Activated CD4-positive, alpha-beta T cell treated with anti-CD3 and anti-CD28 coated beads, Interleukin-2, amount 50 U/mL, for 24 hours (primary cell): ENCODE measurements around the gene CCL3.
"Not testable (repeated sequence)": the region's sequence is repeated elsewhere in the genome, so short reads cannot be mapped to it uniquely, and the experiment has no call there.

Source experiments
- DNase-seq, 2 donors: peaks; one replicate each; pipeline ENCODE4 v3.0.0-alpha.2; 2020; ENCODE audit warnings: low read depth in 1 of 2, low spot score in 1 of 2

Gene CCL3

DNA sequence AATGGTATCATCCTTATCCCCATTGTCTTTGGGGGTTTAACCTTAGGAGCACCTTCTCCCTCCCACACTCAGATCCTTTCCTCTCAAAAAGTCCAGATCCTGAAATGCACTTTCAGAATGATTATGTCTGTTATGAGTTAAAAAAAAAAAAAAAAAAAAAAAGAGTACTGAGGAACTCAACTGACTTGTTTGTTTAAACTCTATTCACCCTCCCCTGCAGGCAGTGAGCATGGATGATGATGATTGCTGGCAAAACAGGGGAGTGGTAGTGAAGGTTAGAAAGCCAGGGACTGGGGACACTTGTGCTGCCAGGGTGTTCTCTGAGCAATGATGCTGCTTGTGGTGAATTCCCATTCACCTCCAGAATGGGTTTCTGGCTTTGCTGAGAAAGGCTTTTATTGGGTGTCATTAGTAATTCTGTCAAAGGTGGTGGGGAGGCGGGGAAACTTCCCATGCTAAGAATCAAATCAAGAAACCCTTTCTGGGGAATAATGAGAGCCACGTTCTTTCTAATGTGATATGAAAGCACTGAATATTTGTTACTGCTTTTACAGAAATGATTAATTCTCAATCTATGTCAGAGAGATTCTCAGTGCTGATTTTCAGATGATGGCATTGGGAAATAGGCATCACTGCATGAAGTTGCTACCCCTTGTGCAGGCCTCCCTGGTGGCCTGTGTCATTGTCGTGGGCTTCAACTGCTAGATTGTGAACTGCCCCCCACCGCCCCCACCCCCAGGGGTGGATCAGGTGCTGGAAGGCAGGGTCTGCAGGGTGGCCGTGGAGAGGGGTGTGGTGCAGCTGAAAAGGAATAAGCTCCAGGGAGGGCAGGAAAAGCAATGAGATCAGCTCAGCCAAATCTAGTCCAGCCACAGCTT is 27.8 kb upstream of the CCL3 start:
- DNase-seq, result peak in 1 of 2 donors; percentile 11

DNA sequence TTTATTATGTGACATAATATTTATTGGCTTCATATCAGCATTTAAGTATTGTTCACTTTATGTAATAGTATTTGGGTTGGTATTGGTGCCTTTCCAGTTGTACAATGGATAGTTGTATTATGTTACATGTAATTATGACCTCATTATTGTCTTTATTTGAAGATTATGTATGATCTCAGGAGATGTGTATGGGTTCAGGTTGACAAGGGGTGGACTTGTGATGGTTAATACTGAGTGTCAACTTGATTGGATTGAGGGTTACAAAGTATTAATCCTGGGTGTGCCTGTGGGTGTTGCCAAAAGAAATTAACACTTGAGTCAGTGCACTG is 25.7 kb upstream of the CCL3 start:
- not testable (repeated sequence) for DNase-seq

DNA sequence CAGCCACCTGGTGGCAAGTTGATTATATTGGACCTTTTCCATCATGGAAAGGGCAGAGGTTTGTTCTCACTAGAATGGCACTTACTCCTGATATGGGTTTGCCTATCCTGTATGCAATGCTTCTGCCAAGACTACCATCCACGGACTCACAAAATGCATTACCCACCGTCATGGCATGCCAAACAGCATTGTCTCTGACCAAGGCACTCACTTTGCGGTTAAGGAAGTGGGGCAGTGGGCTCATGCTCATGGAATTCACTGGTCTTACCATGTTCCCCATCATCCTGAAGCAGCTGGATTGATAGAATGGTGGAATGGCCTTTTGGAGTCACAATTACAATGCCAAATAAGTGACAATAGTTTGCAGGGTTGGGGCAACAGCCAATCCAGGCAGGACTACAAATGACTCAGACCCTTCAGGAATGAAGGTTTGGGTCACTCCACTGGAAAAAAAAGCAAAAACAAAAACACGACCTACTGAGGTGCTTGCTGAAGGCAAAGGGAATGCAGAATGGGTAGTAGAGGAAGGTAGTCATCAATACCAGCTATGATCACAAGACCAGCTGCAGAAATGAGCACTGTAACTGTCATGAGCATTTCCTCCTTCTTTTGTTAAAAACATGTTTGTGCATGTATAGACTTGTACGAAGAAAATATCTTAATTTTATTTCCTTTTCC is 25.2 kb upstream of the CCL3 start:
- not testable (repeated sequence) for DNase-seq

DNA sequence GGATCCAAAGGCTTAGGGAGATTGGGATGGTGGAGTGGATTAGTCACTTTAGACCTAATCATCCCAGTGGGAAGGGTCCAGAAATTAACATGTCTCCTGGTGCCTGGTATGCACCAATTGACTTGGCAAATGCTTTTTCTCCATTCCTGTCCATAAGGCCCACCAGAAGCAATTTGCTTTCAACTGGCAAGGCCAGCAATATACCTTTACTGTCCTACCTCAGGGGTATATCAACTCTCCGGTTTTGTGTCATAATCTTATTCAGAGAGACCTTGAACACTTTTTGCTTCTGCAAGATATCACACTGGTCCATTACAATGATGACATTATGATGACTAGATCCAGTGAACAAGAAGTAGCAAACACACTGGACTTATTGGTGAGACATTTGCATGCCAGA is 23.2 kb upstream of the CCL3 start:
- DNase-seq, result not testable (repeated sequence)

DNA sequence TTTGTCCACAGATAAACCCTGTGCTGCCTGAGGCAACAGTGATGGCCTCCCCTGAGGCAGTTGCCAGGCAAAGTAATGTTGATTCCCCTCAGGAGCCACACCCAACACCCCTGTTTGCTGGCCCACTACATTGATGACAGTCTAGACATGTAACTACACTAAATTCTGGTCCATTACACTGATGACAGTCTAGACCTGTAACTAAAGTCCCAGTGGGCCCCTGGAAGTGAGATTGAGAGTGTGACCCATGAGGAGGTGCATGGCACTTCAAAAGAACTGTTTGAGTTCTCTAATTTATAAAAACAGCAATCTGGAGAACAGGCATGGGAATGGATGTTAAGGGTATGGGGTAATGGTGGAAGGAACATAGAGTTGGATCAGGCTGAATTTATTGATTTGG is 22.6 kb upstream of the CCL3 start:
- DNase-seq, result no peak

DNA sequence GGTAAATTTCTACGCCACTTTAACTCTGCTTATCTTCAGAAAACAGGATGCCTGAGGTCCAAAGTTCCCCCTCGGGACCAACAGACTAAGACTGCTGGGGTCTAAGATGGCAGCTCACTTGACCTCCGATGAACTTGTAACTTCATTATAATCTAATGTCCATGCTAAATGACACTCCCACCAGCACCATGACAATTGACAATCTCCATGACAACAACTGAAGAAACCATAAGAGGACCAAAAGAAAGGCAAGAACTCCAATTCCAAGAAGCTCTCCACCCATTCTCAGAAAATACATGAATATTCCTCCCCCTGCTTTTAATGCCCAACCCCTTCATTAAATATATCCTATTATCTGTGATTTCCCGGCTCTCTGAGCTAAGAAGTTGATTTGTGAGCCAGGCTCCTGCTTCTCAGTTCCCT is 21.1 kb upstream of the CCL3 start:
- no peak for DNase-seq

DNA sequence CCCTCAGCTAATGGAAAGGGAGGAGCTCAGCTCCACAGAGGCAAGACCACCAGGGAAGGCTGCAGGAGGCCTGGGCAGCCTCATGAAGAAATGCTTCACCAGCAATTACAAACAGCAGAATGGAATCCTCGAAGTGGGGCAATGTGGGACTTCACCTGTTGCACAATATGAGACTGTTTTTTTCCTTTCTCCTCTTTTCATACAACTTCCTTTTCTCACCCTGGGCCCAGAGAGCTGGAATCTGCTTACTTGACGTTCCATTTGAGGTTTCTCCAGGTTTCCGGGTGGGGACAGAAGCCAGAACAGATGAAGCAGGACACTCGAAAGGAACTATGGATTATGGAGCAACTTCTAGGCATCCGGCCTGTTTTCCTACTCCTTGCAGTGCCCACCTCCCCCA is 18.3 kb upstream of the CCL3 start:
- not testable (repeated sequence) for DNase-seq

DNA sequence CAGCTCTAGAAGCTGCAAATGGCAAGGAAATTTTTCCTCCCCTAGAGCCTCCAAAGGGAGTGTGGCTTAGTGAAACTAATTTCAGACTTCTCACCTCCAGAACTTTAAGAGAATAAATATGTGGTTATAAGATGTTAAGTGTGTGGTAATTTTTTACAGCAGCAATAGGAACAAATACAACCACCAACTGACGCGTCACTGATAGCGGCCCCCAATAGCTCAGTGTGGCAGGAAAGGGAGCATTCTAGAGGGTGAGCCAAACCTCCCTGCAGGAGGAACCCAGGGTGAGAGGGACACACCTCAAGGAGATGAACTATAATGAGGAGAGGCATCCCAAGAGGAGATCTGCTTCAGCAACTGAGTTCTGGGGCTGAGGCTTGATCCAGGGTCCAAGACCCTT is 17.7 kb upstream of the CCL3 start:
- no peak for DNase-seq

DNA sequence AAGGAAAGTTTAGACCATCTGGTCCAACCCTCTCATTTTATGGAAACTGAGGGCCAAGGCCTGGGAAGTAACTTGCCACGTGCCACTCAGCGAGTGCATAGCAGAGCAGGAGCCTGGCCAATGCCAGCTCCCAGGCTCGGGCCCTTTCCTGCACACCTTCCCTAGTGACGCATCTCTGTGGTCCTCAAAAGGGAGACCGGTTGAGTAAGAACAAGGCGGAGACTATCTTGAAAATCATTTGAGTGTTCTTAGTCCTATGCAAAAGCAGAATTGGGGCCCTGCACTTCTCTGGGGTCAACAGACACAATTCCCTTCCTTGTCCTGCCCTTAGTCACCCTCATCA is 16.5 kb upstream of the CCL3 start:
- DNase-seq, result no peak

DNA sequence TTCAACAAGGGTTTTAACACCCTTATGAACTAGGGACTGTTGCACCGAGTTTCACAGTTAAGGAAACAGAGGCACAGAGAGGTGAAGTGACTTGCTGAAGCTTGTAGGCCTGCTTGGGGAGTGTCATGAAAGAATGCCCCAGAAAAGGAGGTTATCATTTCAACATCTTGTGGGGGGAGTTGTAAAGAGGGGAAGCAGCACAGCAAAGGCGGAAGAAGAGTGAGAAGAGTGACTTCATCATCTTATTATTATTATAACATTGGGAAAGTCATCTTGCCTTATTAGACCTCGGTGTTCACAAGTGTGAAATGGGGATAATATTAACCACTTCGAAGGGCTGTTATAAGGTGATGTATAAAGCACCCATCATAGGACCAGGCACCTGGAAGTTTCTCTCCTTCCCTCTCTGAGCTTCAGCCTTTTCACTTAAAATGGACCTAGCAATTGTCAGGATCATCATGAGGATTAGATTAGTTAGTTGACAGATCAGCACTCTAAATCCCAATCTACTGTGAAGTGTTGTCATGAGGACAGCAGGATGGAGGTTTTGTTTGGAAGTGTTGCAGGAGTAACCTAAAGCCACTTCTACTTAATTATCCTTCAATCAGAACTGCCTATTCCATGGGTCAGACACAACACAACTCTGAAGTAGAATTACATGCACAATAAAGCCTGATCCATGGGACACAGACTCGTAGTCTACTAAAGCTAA is 16.0 kb upstream of the CCL3 start:
- no peak for DNase-seq

DNA sequence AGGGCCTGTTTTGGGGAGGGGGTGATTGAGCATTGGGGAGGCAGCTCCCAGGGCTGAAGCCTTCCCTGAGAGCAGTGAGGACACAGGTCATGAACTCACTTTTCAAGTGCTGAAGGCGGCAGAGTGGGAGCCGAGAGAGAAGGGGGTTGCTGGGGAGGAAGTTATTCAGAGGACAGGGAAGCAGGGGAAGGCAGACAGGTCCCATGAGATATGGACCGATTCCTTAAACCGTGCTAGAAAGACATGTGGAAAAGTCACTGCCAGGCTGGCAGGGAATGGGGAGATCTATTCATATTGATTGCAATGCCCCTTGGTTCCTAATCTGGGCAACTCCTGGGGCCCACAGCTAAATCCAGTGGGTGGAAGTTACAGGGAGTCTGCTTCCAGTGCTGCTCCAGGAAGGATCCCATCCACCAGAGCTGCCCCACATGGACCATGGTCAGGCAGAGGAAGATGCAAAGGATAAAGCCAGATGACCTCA is 14.8 kb upstream of the CCL3 start:
- DNase-seq, result no peak

DNA sequence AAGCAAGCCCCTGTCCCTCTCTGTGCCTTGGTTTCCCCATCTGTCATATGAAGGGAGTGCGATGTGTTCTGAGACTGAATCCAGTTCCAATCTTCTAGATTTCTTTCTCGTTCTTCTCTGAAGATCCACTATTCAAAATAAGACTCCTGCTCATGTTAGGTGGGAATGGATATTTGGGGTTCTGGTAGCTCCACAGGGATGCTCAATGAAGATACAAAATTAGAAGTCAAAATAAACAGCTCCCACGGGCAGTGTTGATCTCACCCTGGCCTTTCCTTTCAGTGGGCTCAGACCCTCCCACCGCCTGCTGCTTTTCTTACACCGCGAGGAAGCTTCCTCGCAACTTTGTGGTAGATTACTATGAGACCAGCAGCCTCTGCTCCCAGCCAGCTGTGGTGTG is 14.3 kb upstream of the CCL3 start:
- DNase-seq, result not testable (repeated sequence)

DNA sequence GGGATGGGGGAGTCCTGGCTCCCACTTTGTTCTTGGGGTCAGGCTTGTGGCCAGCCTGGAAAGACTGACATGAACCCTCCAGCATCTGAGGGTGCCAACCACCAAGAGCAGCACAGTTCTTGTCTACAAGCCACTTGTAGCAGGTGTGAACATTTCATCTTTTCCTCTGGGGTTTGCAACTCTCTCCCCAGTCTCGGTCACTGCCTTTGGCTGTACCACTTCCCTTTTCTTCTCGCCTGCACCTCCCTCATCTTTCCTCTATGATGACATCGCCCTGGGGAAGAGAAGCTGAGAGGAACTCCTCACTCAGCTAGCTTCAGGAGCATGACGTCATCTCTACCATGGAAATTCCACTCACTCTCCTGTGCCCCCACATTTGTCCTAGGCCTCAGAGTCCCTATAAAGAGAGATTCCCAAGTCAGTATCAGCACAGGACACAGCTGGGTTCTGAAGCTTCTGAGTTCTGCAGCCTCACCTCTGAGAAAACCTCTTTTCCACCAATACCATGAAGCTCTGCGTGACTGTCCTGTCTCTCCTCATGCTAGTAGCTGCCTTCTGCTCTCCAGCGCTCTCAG is 13.5 kb upstream of the CCL3 start, which contains the start of gene CCL4:
Gene CCL4, plus strand, starts transcription at position 427 of the 575 bp plus-strand sequence. Its CDS starts 79 bp downstream, at position 506.
- not testable (repeated sequence) for DNase-seq

DNA sequence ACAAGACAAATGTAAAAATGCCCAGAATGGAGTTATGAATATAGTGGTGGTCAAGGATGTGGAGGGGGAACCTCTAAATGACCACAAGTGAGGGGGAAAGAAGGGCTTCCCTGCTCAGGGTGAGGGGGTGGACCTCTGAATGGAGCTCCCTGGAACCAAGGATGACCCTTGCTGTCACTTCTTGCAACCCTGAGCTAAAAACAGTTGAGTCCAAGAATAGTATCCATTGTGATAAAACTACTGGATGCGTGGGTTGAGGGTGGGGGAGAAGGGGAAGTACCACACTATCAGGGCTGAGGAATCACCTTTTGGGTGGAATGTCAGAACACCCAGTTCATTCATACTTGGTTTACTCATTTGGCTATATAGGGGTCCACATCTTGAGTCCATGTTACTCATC is 9.1 kb upstream of the CCL3 start:
- not testable (repeated sequence) for DNase-seq

DNA sequence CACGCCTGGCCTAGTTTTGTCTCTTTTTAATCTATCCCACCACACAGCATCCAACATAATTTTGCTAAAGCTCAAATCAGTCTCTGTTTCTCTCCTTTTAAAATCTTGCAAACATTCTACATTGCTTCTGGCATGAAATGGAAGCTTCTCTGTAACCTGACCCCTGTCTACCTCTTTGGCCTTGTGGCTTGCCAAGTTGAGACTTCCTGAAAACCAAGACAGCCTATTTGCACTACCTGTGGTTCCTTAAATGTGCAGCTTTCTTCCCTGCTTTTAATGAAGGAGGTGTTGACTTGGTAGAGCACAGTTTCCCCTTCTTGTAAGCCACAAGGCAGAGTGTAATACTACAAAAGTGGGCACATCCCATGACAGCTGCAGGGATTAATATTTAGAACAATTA is 6.0 kb upstream of the CCL3 start:
- DNase-seq, result no peak

DNA sequence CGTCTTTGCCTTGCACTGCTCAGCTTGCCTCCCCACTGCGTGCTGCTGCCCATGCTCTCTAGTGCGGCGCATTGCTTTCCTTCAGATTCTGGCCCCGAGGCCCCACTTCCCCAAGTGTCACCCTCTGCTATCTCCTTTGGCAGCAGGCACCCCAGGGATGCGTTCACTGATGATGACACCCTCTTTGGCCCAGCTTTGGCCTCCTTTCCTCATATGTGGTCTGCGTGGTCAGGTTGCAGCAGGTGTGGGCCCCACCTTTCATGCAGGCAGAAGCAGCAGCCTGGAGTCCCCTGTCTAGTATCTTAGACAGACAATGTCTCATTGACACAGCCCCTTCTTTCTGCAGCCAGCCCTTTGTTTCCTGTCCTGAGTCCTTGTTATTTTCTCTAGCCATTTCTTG is 4.8 kb upstream of the CCL3 start:
- DNase-seq, result no peak

DNA sequence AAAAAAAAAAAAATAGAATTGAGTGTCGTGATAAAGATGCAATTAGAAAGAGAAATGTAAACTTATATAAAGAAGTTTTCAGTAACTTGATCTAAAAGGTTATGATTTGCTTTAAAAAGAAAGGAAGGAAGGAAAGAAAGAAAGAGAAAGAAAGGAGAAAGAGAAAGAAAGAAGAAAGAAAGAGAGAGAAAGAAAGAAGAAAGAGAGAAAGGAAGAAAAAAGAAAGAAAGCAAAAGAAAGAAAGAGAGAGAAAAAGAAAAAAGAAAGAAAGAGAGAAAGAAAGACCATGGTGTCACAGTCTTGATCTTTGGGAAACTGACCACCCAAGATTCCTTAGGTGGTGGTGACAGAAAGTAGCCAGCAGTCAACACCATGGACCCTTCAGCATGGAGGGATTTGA is 4.3 kb upstream of the CCL3 start:
- no peak for DNase-seq

DNA sequence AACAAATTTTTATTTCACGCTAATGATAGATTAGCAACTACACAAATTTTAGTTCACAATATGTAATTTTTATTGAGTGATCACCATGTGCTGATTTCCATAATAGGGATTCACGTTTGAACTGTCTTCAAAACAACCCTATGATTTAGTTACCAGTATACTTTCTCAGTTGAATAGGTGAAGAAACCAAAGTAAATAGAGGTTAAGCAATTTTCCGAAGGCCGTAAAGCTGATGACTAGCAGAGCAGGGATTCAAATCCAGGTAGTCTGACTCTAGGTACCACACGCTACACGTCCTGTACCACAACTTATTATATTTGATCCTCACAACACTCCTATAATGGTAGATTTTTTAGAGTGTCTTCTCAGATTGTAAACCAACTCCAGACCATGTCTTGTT is 2.8 kb upstream of the CCL3 start:
- not testable (repeated sequence) for DNase-seq

DNA sequence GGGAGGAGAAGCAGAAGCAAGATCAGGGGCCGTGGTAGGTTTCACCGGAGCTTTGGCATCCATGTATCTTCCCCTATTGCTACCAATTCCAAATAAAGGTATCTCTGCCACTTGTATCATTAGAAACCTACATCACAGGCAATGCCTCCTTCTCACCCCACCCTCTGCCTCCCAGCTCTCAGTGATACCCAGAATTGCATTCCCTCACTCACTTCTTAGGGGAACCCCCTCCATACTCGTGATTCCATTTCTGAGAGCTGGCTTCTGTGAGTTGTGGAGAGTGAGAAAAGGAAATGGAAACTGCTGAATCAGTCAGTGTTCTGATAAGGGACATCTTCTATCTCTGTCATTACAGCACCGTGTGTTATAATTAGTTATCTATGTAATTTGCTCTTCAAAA is 2.3 kb upstream of the CCL3 start:
- peak in 1 of 2 donors; percentile 22 for DNase-seq

DNA sequence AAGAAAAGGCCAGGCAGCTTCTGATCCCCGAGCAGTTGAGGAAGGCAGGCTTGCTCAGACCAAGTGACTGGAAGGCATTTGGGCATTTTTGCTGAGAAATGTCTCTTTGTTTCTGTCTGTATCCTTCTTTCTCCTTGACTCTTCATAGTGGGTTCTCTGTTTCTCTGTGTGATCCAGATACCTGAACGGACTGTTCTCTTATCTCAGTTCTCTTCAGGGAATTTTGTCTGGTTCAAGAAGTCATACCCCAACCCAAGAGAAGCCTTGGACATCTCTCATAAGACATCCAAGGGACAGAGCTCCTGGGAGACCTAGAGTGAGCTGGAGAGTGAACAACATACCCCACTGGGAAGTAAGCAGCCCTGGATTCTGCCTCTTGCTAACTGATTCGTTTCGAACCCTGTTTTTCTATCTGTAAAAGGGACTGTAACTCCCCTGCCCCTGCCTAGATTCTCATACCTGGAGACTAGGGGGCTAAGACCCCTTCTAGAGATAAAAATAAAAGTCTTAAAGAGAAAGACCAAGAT is 541 bp downstream of the CCL3 start:
- no peak for DNase-seq

DNA sequence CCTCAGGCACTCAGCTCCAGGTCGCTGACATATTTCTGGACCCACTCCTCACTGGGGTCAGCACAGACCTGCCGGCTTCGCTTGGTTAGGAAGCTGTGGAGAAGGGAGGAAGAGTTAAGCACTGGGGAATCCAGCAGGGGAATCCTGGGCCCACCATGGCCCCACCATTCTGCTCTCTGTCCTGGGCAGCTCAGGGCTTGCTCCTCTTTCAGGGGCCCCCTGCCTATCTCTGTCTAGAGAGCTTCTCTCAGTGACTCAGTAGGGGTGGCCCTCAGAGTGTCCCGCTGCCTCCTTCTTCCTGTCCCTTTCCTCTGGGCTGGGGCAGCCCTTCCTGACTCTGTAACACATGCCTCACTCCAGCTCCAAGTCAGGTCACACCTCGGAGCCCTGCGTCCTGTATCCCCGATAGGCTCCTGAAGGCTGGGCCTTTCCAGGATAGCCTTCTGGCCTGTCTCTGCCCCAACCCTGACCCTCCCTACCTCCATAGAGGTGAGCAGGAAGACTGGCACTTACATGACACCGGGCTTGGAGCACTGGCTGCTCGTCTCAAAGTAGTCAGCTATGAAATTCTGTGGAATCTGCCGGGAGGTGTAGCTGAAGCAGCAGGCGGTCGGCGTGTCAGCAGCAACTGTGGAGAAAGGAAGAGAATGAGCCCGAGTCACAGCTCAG is 1.1 kb downstream of the CCL3 start:
- no peak for DNase-seq
